Measurements from ENCODE around the gene SLC6A19.

The SLC6A19 gene

DNA sequence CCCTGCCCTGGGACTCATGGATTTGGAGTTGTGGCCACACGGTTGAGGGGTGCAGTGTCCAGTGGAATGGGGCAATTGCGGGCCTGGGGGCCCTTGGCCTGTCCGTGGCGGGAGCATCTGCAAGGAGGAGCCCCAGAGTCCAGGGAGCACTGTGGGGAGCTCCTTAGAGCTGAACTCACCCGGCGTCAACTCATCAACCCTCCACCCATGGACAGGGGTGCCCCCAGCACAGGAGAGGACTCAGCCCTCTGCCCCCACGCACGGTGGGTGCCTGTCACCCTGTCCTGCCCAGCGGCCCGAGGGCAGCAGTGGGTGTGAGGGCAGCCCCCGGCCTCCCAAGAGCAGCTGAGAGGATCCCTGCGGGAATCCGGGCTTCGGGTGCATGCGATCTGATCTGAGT, 23.2 kb downstream of the SLC6A19 start:
- no peak for TF ChIP-seq CTCF (IDR thresholded peaks at IDR 0.05; ENCODE audit: low read depth, low read length)
- DNase-seq: no peak
- Histone ChIP-seq H3K9me3 (ENCODE audit: severe bottlenecking) (no peaks in the 10 kb centered on the region), H3K27ac (no peak overlapping the region), H3K27me3 (ENCODE audit: insufficient read depth, low read depth, severe bottlenecking) (no peaks in the 10 kb centered on the region), H3K4me3 (ENCODE audit: low read depth, low read length) (no peak overlapping the region), H3K36me3 (no peaks in the 10 kb centered on the region)

DNA sequence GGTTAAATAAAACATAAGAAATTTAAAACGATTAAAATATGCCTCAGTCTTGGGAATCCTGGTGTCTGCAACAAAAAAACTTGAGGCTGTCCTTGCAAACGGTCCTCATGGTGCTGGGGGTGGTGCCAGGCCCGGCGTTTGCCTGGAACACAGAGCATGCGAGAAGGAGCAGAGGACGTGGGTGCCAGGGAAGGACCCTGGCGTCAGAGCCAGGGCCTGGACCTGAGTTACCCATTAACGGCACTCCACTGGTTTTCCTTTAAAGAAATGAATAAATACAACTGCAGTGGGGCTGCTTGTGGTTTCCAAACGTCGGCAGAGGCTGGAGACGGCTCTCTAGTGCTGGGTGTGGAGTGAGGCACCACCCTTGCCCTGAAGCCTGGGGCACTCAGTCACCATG, 23.7 kb downstream of the SLC6A19 start, which contains the start of gene SLC6A18:
TSS of gene SLC6A18 (plus strand) at position 301 of the 400 bp plus-strand sequence. CDS start at position 398, 97 bp downstream.
- H3K9me3 ChIP-seq (ENCODE audit: severe bottlenecking): no peaks in the 10 kb centered on the region
- H3K27ac ChIP-seq: no peak within 1 kb of the TSS
- no peak within 1 kb of the TSS for H3K4me3 ChIP-seq (ENCODE audit: low read depth, low read length)
- DNase-seq: no peak
- H3K36me3 ChIP-seq: no peaks in the 10 kb centered on the region
- H3K27me3 ChIP-seq (ENCODE audit: insufficient read depth, low read depth, severe bottlenecking): no peaks in the 10 kb centered on the region
- no peak for TF ChIP-seq CTCF (IDR thresholded peaks at IDR 0.05; ENCODE audit: low read depth, low read length)

DNA sequence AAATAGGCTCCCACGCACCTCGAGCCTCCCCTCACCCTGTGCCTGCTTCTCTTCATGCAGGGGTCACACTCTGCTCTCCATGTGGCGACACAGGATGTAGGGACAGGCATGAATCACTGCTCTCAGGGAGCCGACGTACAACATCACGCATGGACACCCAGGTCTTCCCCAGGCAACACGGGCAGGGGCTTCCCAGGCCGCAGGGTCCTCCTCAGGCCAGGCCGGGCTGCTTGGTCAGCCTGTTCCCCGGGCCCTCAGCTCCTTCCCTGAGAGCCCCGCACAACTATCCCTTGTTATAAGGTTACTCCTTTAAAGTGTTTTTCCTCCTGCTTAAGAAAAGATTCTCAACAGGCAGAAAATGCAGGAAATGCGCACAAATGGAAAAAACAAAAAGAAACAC, 24.8 kb downstream of the SLC6A19 start:
- no peak for DNase-seq
- no peaks in the 10 kb centered on the region for H3K27me3 ChIP-seq (ENCODE audit: insufficient read depth, low read depth, severe bottlenecking)
- H3K9me3 ChIP-seq (ENCODE audit: severe bottlenecking): no peaks in the 10 kb centered on the region
- H3K4me3 ChIP-seq (ENCODE audit: low read depth, low read length): no peak overlapping the region
- H3K36me3 ChIP-seq: no peaks in the 10 kb centered on the region
- H3K27ac ChIP-seq: no peak overlapping the region
- no peak for TF ChIP-seq CTCF (IDR thresholded peaks at IDR 0.05; ENCODE audit: low read depth, low read length)

- no peaks in the 10 kb centered on the region for H3K36me3 ChIP-seq
- no peaks in the 10 kb centered on the region for H3K9me3 ChIP-seq (ENCODE audit: severe bottlenecking)
- H3K27ac ChIP-seq: no peak overlapping the region
- no peaks in the 10 kb centered on the region for H3K27me3 ChIP-seq (ENCODE audit: insufficient read depth, low read depth, severe bottlenecking)
- H3K4me3 ChIP-seq (ENCODE audit: low read depth, low read length): no peak overlapping the region
- TF ChIP-seq CTCF (IDR thresholded peaks at IDR 0.05; ENCODE audit: low read depth, low read length): no peak
- DNase-seq: no peak
Observed at GRCh38 chr5:1226839-1227581, 25.6 kb downstream of the SLC6A19 start.

GRCh38 chr5:1227667-1228066, 26.3 kb downstream of the SLC6A19 start:
- Histone ChIP-seq H3K36me3 (no peaks in the 10 kb centered on the region), H3K27me3 (ENCODE audit: insufficient read depth, low read depth, severe bottlenecking) (no peaks in the 10 kb centered on the region), H3K9me3 (ENCODE audit: severe bottlenecking) (no peaks in the 10 kb centered on the region), H3K4me3 (ENCODE audit: low read depth, low read length) (0 out of 2 replicates have a peak overlapping the region, but pooled peaks have one; percentile 7), H3K27ac (peak overlapping the region; percentile 47)
- TF ChIP-seq CTCF (IDR thresholded peaks at IDR 0.05; ENCODE audit: low read depth, low read length): no peak
- DNase-seq: peak; percentile 88

Data from WERI-Rb-1 (cell line).